Measurements from ENCODE around the gene ATP5MG.
A peak's percentile ranks its signal among the peaks of the same experiment; 100 is the strongest.
"Not testable (repeated sequence)": the region's sequence is repeated elsewhere in the genome, so short reads cannot be mapped to it uniquely, and the experiment has no call there.

The ATP5MG gene

DNA sequence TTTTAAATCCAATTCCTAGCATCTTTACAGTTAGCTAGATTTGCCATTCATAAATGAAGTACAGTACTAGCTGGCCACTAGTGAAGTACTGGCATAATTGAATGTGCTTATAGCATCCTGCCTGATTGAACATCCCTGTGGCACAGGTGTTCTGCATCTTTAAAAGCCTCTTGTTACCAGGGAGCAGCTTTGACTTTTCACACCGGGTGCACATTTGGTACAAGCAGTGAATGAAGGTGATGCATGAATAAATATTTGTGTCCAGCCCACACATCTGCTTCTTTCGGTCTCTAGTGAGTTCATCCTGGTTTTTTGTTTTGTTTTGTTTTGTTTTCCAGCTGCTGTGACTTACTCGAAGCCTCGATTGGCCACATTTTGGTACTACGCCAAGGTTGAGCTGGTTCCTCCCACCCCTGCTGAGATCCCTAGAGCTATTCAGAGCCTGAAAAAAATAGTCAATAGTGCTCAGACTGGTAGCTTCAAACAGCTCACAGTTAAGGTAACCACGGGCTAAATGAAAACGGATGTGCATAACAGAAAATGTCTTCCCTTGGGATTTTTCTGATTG, 5.3 kb downstream of the ATP5MG start:
- no peak for DNase-seq (ENCODE audit: low read depth in 2 of 3, low spot score in 2 of 3)

- DNase-seq (ENCODE audit: low read depth in 2 of 3, low spot score in 2 of 3), result no peak
Measured at GRCh38 chr11:118410055-118410745, 8.8 kb downstream of the ATP5MG start.

DNA sequence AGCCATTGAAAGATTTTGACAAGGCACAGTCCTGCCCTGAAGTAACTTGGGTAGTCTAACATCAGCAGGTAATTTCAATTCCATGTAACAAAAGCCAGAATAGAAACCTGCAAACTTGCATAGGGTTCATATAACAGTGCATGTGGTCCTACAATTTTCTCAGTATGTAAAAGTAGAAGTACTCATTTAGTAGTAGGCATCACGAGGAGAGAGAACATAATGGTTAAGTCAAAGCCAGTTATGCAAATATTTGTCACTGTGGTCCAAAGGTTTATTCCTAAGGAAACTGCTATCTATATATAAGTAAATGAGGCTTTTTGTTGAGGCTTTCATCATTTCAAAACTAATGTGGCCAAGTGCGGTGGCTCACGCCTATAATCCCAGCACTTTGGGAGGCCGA, 10.1 kb downstream of the ATP5MG start:
- DNase-seq (ENCODE audit: low read depth in 2 of 3, low spot score in 2 of 3), result no peak

DNA sequence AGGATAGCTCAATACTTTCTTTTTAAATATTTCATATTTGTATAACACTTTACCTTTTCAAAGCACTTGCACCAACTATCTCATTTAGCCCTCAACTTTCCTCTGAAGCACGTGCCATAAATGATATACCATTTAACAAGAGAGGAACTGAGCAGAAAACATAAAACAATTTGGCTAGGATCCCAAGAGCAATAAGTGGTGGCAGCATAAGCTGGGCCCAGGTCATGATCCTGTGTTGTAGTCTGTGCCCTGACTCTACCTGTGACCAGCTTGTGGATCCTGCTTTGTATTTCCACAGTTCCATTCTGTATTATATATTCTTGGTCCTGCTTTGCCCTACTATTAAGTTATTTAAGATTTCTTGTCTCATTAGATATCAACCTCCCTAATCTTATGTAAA, 11.5 kb downstream of the ATP5MG start:
- DNase-seq (ENCODE audit: low read depth in 2 of 3, low spot score in 2 of 3), result no peak

DNA sequence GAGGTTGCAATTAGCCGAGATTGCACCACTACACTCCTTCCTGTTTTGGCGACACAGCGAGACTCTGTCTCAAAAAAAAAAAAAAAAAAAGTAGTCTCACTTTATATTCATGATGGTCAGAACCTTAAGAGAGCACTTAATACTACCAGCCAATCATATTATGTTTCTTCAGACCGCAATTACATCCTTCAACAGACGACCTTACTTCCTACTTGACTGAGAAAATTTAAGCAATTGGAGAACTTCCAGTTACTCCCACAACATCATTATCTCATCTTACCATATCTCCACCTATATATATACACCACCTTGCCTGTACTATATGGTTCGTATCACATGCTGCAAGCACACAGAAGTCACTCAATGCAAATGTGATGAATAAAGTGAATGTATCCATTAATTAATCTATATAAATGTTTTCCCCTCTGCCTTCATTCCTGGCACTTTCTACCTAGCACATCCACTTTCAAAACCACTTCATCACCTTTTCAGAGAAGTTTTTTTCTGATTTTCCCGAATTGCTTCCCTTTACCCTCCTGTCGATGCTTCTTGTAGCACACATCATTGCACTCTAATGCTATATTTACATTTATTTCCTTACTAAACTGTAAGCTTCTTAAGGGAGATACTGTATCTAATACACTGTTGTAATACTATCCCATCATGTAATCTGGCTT, 13.8 kb downstream of the ATP5MG start:
- DNase-seq (ENCODE audit: low read depth in 2 of 3, low spot score in 2 of 3), result no peak

GRCh38 chr11:118415739-118416068, 14.3 kb downstream of the ATP5MG start:
- DNase-seq (ENCODE audit: low read depth in 2 of 3, low spot score in 2 of 3), result no peak

DNA sequence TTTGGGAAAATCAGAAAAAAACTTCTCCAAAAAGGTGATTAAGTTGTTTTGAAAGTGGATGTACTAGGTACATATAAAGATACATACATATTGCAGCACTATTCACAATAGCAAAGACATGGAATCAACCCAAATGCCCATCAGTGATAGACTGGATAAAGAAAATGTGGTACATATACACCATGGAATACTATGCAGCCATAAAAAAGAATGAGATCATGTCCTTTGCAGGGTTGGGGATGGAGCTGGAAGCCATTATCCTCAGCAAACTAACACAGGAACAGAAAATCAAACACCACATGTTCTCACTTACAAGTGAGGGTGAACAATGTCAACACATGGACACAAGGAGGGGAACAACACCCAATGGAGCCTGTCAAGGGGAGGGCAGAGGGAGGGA, 15.5 kb downstream of the ATP5MG start:
- not testable (repeated sequence) for DNase-seq (ENCODE audit: low read depth in 2 of 3, low spot score in 2 of 3)

GRCh38 chr11:118417801-118418200, 16.4 kb downstream of the ATP5MG start:
- no peak for DNase-seq (ENCODE audit: low read depth in 2 of 3, low spot score in 2 of 3)

- no peak for DNase-seq (ENCODE audit: low read depth in 2 of 3, low spot score in 2 of 3)
Measured at GRCh38 chr11:118418766-118419165, 17.4 kb downstream of the ATP5MG start.

DNA sequence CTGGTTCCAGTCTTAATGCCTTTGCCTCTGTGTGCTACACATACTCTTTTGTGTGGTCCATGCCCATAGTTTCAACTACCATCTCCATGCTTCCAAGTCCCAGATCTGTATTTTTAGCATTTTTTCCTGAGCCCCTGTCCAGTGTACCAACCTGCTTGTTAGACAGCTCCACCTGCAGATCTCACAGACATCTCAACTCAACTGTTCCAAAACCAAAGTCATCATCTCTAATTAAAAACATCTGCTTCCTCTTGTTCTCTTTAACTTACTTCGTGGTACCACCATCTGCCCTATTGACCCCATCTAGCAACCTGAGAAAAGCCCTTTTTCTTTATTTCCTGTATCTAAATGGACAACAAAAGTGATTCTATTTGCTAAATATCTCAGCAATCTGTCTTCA, 26.3 kb downstream of the ATP5MG start:
- DNase-seq (ENCODE audit: low read depth in 2 of 3, low spot score in 2 of 3), result no peak

GRCh38 chr11:118430956-118431355, 29.6 kb downstream of the ATP5MG start:
- no peak for DNase-seq (ENCODE audit: low read depth in 2 of 3, low spot score in 2 of 3)

- DNase-seq (ENCODE audit: low read depth in 2 of 3, low spot score in 2 of 3), result no peak
Measured at GRCh38 chr11:118434123-118434552, 32.7 kb downstream of the ATP5MG start.

DNA sequence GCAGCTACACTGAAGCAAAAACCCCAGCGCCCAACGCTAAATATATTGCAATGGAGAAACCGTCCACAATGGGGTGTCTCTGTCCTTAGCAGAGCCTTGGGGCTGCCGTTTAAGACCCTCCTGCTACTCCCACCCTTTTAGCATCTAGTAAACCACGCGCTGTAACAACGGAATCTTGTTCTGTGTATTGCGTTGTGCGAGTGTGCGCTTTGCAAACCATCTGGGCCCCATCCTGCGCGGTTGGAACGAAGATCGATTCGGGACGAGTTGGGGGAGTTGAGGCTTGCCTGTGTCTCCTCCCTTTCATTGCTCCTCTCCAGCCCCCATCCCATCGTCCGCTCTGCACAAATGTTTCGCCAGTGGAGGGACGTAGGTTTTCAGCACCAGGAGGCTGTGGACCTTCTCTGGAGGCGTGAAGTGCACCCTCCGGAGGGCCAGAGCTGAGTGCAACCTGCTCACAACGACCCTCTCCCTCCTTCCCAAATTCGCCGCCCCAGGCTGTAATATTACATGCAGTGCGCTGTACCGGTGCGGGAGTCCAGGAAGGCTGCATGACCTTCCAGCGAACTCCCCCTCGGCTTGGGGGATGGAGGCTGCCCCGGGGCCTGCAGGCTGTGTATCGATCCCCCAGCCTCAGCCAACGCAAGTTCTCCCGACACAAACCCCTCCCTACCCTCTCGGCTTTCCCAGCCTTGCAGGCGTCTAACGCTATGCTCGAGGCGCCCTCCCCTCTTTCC, 33.3 kb downstream of the ATP5MG start:
- DNase-seq (ENCODE audit: low read depth in 2 of 3, low spot score in 2 of 3), result peak; percentile 7 to 28 (median 27)

- peak; percentile 36 to 57 (median 45) for DNase-seq (ENCODE audit: low read depth in 2 of 3, low spot score in 2 of 3)
Measured at GRCh38 chr11:118435290-118435892, 34.0 kb downstream of the ATP5MG start.

DNA sequence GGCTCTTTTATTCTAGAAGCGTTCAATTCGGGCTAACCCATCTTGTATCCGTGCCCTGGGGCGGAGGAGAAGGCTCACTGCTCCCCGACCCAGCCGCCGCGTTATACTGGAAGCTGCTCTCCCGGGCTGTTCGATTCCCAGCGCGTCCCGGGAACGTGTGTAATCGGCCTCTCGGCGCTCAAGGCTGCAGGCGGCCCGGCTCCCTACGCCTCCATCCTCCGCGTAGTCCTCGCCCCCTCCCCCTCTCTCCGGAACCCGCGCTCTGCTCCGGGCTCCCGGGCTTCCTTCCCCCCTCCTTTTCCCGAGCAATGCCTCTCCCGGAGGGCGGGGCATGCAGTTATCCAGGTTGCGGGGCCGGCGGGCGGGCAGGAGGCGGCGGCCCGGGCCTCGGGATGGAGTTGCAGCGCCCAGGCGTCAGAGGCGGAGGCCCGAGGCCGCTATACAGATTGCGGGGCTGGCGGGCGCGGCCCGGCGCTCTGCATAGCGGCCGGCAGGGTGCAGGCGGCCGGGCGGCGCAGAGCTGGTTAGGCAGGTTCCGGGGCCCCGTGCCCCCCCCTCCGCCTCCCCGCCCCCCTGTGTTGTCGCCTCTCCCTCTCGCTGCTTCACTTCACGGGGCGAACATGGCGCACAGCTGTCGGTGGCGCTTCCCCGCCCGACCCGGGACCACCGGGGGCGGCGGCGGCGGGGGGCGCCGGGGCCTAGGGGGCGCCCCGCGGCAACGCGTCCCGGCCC, 34.7 kb downstream of the ATP5MG start, which contains the start of gene KMT2A:
TSS of gene KMT2A (plus strand) at position 600 of the 732 bp plus-strand sequence. CDS start at position 621, 21 bp downstream.
- DNase-seq (ENCODE audit: low read depth in 2 of 3, low spot score in 2 of 3), result peak; percentile 91 to 99 (median 94)

- no peak for DNase-seq (ENCODE audit: low read depth in 2 of 3, low spot score in 2 of 3)
Measured at GRCh38 chr11:118436639-118437207, 35.3 kb downstream of the ATP5MG start.

GRCh38 chr11:118437208-118438125, 36.1 kb downstream of the ATP5MG start:
- DNase-seq (ENCODE audit: low read depth in 2 of 3, low spot score in 2 of 3), result peak in 2 of 3 experiments; percentile 9 to 20

DNA sequence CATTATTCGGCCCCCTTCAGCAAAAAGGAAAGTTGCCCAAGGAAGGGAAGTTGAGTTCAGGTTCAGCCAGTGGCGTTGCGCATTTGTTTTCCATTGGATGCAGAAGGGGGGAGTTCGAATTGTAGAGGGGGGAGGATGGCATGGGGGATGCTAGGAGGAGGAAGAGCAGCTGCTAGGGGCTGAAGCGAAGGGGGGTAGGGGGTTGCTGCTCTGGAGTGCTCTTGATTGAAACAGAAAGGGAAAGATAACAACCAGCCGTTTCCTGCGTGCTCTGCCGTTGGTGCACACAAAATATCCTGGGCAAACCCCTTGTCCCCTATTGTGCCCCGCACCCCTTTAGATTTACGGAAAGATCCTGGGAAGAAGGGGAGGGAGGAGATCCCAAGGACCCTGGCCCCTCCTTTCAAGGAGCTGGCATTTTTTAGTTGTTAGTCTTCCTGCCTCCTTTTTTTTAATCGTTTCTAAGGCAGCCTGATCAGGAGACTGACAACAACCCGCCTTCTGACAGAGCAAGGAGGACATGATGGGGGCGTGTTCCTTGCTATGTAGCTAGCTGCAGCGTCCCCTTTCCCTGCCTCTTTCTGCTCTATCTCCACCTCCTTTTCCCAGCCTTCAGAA, 37.0 kb downstream of the ATP5MG start:
- peak in 2 of 3 experiments; percentile 11 to 16 for DNase-seq (ENCODE audit: low read depth in 2 of 3, low spot score in 2 of 3)

- DNase-seq (ENCODE audit: low read depth in 2 of 3, low spot score in 2 of 3), result no peak
Measured at GRCh38 chr11:118439646-118440045, 38.2 kb downstream of the ATP5MG start.

Data from activated CD8-positive, alpha-beta memory T cell treated with anti-CD3 and anti-CD28 coated beads for 48 hours (primary cell).